Uterus (tissue), 2 donors: ENCODE data around the gene PLEKHG7.

ENCODE experiments used
- POLR2A ChIP-seq, 2 donors: fragments of 450-650 bp; IDR thresholded peaks; one replicate each; pipeline ENCODE4 v1.6.1; 2016; ENCODE audit warnings: antibody characterized with exemption in 2 of 2, mild to moderate bottlenecking in 1 of 2, moderate library complexity in 1 of 2
- TF ChIP-seq, protein P1 (sequence below), 4 experiments: fragments of 200-600 bp in 2 of 4; fragments of 450-650 bp in 2 of 4; sonication (generic) in 2 of 4; IDR thresholded peaks; one replicate each; pipeline ENCODE4 v1.5.1; 2016 to 2019; ENCODE audit warnings: antibody characterized with exemption in 4 of 4, mild to moderate bottlenecking in 2 of 4, moderate library complexity in 1 of 4

DNA sequence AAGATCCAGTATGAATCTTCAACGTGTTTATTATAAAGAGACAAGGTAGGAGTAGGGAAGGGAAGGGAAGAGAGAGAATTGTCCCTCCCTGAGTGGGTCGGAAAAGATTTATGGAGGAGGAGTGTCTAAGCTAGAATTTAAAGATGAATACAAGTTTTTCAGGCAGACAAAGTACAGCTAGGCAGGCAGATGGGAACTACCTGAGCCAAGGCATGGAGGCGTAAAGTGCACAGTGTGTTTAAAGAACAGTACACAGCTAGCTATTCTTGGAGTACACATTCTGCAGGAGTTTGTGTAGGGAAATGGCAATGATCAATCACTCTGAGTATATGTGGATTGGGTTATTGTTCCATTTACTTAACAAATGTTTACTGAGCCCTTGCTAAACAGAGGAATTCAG is 20.1 kb downstream of the PLEKHG7 start:
- TF ChIP-seq, protein P1, sequence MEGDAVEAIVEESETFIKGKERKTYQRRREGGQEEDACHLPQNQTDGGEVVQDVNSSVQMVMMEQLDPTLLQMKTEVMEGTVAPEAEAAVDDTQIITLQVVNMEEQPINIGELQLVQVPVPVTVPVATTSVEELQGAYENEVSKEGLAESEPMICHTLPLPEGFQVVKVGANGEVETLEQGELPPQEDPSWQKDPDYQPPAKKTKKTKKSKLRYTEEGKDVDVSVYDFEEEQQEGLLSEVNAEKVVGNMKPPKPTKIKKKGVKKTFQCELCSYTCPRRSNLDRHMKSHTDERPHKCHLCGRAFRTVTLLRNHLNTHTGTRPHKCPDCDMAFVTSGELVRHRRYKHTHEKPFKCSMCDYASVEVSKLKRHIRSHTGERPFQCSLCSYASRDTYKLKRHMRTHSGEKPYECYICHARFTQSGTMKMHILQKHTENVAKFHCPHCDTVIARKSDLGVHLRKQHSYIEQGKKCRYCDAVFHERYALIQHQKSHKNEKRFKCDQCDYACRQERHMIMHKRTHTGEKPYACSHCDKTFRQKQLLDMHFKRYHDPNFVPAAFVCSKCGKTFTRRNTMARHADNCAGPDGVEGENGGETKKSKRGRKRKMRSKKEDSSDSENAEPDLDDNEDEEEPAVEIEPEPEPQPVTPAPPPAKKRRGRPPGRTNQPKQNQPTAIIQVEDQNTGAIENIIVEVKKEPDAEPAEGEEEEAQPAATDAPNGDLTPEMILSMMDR (IDR thresholded peaks at IDR 0.05): no peak
- no peak for TF ChIP-seq POLR2A (IDR thresholded peaks at IDR 0.05)
